BE2C (cell line): ENCODE results near the gene EIF2B4.

Source experiments
- DNase-seq: peaks from one replicate; pipeline ENCODE4 v3.0.0-alpha.2; 2020
- H3K27me3 ChIP-seq: fragments of 250-450 bp; sonication (Bioruptor Pico); 2 replicates; pipeline ENCODE4 v1.5.1; 2020; ENCODE audit warnings: mild to moderate bottlenecking
- H3K36me3 ChIP-seq: fragments of 250-450 bp; sonication (Bioruptor Pico); 2 replicates; pipeline ENCODE4 v1.5.1; 2020; ENCODE audit warnings: mild to moderate bottlenecking
- H3K4me1 ChIP-seq: fragments of 250-450 bp; sonication (Bioruptor Pico); 2 replicates; pipeline ENCODE4 v1.5.1; 2020
- H3K4me3 ChIP-seq: 2 replicates; pipeline ENCODE4 v1.5.1; 2011; ENCODE audit warnings: low read depth, low read length
- H3K9me3 ChIP-seq: fragments of 250-450 bp; sonication (Bioruptor Pico); 2 replicates; pipeline ENCODE4 v1.5.1; 2020
- TF ChIP-seq, protein P1 (sequence below): IDR thresholded peaks from 2 replicates; pipeline ENCODE4 v1.5.1; 2012; ENCODE audit warnings: mild to moderate bottlenecking, low read depth, low read length

EIF2B4 gene

GRCh38 chr2:27351802-27352598 is 18.1 kb downstream of the EIF2B4 start:
- no peak for DNase-seq
- Histone ChIP-seq H3K4me1 (no peaks in the 10 kb centered on the region), H3K36me3 (peaks cover 5% of the 10 kb centered on the region), H3K4me3 (no peak overlapping the region), H3K27me3 (no peaks in the 10 kb centered on the region), H3K9me3 (no peaks in the 10 kb centered on the region)
- TF ChIP-seq, protein P1, sequence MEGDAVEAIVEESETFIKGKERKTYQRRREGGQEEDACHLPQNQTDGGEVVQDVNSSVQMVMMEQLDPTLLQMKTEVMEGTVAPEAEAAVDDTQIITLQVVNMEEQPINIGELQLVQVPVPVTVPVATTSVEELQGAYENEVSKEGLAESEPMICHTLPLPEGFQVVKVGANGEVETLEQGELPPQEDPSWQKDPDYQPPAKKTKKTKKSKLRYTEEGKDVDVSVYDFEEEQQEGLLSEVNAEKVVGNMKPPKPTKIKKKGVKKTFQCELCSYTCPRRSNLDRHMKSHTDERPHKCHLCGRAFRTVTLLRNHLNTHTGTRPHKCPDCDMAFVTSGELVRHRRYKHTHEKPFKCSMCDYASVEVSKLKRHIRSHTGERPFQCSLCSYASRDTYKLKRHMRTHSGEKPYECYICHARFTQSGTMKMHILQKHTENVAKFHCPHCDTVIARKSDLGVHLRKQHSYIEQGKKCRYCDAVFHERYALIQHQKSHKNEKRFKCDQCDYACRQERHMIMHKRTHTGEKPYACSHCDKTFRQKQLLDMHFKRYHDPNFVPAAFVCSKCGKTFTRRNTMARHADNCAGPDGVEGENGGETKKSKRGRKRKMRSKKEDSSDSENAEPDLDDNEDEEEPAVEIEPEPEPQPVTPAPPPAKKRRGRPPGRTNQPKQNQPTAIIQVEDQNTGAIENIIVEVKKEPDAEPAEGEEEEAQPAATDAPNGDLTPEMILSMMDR, result no peak

- Histone ChIP-seq H3K4me1 (no peaks in the 10 kb centered on the region), H3K36me3 (peaks cover 5% of the 10 kb centered on the region), H3K27me3 (no peaks in the 10 kb centered on the region), H3K9me3 (no peaks in the 10 kb centered on the region), H3K4me3 (no peak overlapping the region)
- DNase-seq, result no peak
- TF ChIP-seq, protein P1, result no peak
Observed at GRCh38 chr2:27350106-27350693, 19.9 kb downstream of the EIF2B4 start.

DNA sequence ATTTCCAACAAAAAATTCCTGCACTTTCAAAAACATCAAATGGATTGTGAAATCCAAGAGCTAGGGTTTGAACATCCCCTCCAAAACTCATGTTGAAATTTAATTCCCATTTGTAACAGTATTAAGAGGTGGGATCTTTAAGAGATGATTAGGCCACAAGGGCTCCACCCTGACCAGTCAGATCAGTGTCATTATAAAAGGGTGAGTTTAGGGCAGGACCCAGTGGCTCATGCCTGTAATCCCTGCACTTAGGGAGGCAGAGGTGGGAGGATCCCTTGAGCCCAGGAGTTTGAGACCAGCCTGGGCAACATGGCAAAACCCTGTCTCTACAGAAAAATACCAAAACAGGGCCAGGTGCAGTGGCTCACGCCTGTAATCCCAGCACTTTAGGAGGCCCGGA is 22.5 kb downstream of the EIF2B4 start:
- TF ChIP-seq, protein P1, result no peak
- no peak for DNase-seq
- peaks cover 22% of the 10 kb centered on the region for H3K36me3 ChIP-seq
- H3K9me3 ChIP-seq, result no peaks in the 10 kb centered on the region
- H3K27me3 ChIP-seq, result no peaks in the 10 kb centered on the region
- H3K4me3 ChIP-seq, result no peak overlapping the region
- H3K4me1 ChIP-seq, result no peaks in the 10 kb centered on the region

- TF ChIP-seq, protein P1, result no peak
- Histone ChIP-seq H3K4me1 (no peaks in the 10 kb centered on the region), H3K27me3 (no peaks in the 10 kb centered on the region), H3K9me3 (no peaks in the 10 kb centered on the region), H3K36me3 (peaks cover 77% of the 10 kb centered on the region), H3K4me3 (no peak overlapping the region)
- no peak for DNase-seq
Observed at GRCh38 chr2:27336173-27336572, 34.0 kb downstream of the EIF2B4 start.

- Histone ChIP-seq H3K27me3 (no peaks in the 10 kb centered on the region), H3K4me3 (no peak overlapping the region), H3K36me3 (peaks cover 70% of the 10 kb centered on the region), H3K4me1 (no peaks in the 10 kb centered on the region), H3K9me3 (no peaks in the 10 kb centered on the region)
- TF ChIP-seq, protein P1, result no peak
- DNase-seq, result no peak
Observed at GRCh38 chr2:27335311-27335710, 34.8 kb downstream of the EIF2B4 start.

GRCh38 chr2:27324720-27325119 is 45.4 kb downstream of the EIF2B4 start:
- no peak for DNase-seq
- no peak overlapping the region for H3K4me3 ChIP-seq
- no peaks in the 10 kb centered on the region for H3K9me3 ChIP-seq
- H3K27me3 ChIP-seq, result no peaks in the 10 kb centered on the region
- H3K4me1 ChIP-seq, result peaks cover 11% of the 10 kb centered on the region
- peaks cover 35% of the 10 kb centered on the region for H3K36me3 ChIP-seq
- TF ChIP-seq, protein P1, result no peak
